HepG2 (cell line): Measurements from ENCODE around the gene TVP23C. TPM values are rescaled to one million over a fixed set of nuclear protein-coding genes. Genes with fewer than 3 reads are reported as not detected.

Experiments used
- ATAC-seq: fragments of 200-7000 bp; cut with Tn5 transposase; 3 replicates; pipeline ENCODE4 v1.9.1; 2020; ENCODE audit warnings: mild to moderate bottlenecking, moderate library complexity
- BruUV-seq: library from RNA; stranded (reverse); fragments of 400-500 nt; replicated peaks from 2 replicates; lab custom pipeline; 2021; lab: Mats Ljungman, UMichigan
- CTCF ChIA-PET: fragments of 300-600 bp; formaldehyde crosslinking; extraction: SDS; loops from one replicate; lab custom pipeline; 2021; ENCODE audit warnings: low total read pairs, inconsistent platforms, low intra/inter-chr PET ratio; lab: Yijun Ruan, JAX
- POLR2A ChIA-PET: fragments of 350-600 bp; sonication (Branson Sonifier 250); formaldehyde crosslinking; loops from one replicate; lab custom pipeline; 2020; ENCODE audit warnings: antibody characterized with exemption, inconsistent platforms; lab: Yijun Ruan, JAX
- DNase-seq: peaks from one replicate; pipeline ENCODE4 v3.0.0-alpha.2; 2015; ENCODE audit warnings: low spot score
- FAIRE-seq: peaks from 3 replicates; lab custom pipeline; 2011; peaks lifted over from hg19 to GRCh38; lab: Jason Lieb, UNC
- H2AFZ ChIP-seq: one replicate; pipeline ENCODE4 v1.6.1; 2011; ENCODE audit warnings: low read length, inconsistent platforms
- H3K27ac ChIP-seq: fragments of 300-600 bp; 3 replicates; pipeline ENCODE4 v1.8.0; 2011; ENCODE audit warnings: mixed run types, mild to moderate bottlenecking, mixed read lengths, low read length, inconsistent platforms; ENCODE audit not compliant: insufficient read depth; ENCODE audit errors: extremely low read length
- H3K27me3 ChIP-seq, 2 experiments: fragments of 200-600 bp in 1 of 2; 2 replicates in 1 of 2; 3 replicates in 1 of 2; pipeline versions ENCODE4 v1.6.0 to v1.8.0; 2011; ENCODE audit warnings: low read length in 2 of 2, mild to moderate bottlenecking in 2 of 2, moderate library complexity in 2 of 2, inconsistent platforms in 1 of 2; ENCODE audit not compliant: insufficient read depth in 2 of 2, control insufficient read depth in 1 of 2
- H3K36me3 ChIP-seq, 2 experiments: fragments of 200-600 bp in 1 of 2; replicated peaks in 1 of 2; 2 replicates in 1 of 2; 3 replicates in 1 of 2; pipeline versions ENCODE4 v1.5.1 to v1.8.0; 2011; ENCODE audit warnings: low read length in 2 of 2, inconsistent platforms in 1 of 2; ENCODE audit not compliant: insufficient read depth in 2 of 2, control insufficient read depth in 1 of 2
- H3K4me1 ChIP-seq: 2 replicates; pipeline ENCODE4 v1.5.1; 2012; ENCODE audit warnings: low read length, inconsistent platforms; ENCODE audit not compliant: insufficient read depth
- H3K4me2 ChIP-seq: 2 replicates; pipeline ENCODE4 v1.6.0; 2011; ENCODE audit warnings: low read depth, low read length, inconsistent platforms
- H3K4me3 ChIP-seq, 3 experiments: fragments of 200-600 bp in 1 of 3; sonication (generic), shearing (Covaris generic) in 1 of 3; replicated peaks in 1 of 3; 2 replicates each; pipeline ENCODE4 v1.5.1; 2011 to 2016; ENCODE audit warnings: low read length in 3 of 3, inconsistent platforms in 2 of 3, low read depth in 2 of 3, mild to moderate bottlenecking in 2 of 3, control low read depth in 1 of 3, mixed read lengths in 1 of 3; ENCODE audit not compliant: insufficient read depth in 1 of 3
- H3K79me2 ChIP-seq: one replicate; pipeline ENCODE4 v1.6.1; 2011; ENCODE audit warnings: low read length, inconsistent platforms; ENCODE audit not compliant: insufficient read depth
- H3K9ac ChIP-seq: 2 replicates; pipeline ENCODE4 v1.6.0; 2011; ENCODE audit warnings: mild to moderate bottlenecking, low read depth, low read length, inconsistent platforms; ENCODE audit not compliant: insufficient read depth
- H3K9me3 ChIP-seq: 2 replicates; pipeline ENCODE4 v1.5.1; 2012; ENCODE audit warnings: mild to moderate bottlenecking, low read length
- H4K20me1 ChIP-seq: 2 replicates; pipeline ENCODE4 v1.6.0; 2011; ENCODE audit warnings: inconsistent platforms, mild to moderate bottlenecking, low read length, moderate library complexity; ENCODE audit not compliant: insufficient read depth
- FOXM1 ChIP-seq: sonication (generic); formaldehyde crosslinking; IDR thresholded peaks from 2 replicates; pipeline ENCODE4 v1.5.0; 2020; ENCODE audit warnings: missing genetic modification reagents
- ZNF17 ChIP-seq: sonication (generic); formaldehyde crosslinking; IDR thresholded peaks from 2 replicates; pipeline ENCODE4 v1.5.0; 2020; ENCODE audit warnings: mild to moderate bottlenecking, missing genetic modification reagents
- ZNF180 ChIP-seq: sonication (generic); formaldehyde crosslinking; IDR thresholded peaks from 2 replicates; pipeline ENCODE4 v1.4.0; 2020; ENCODE audit warnings: low read depth, missing genetic modification reagents, borderline replicate concordance
- ZNF768 ChIP-seq: sonication (generic); formaldehyde crosslinking; IDR thresholded peaks from 2 replicates; pipeline ENCODE4 v1.4.0; 2020; ENCODE audit warnings: missing genetic modification reagents
- ZNF841 ChIP-seq: sonication (generic); formaldehyde crosslinking; IDR thresholded peaks from 2 replicates; pipeline ENCODE4 v1.8.1; 2023; ENCODE audit warnings: missing genetic modification reagents, borderline replicate concordance
- ZSCAN29 ChIP-seq: sonication (generic); formaldehyde crosslinking; conservative IDR thresholded peaks from 2 replicates; pipeline ENCODE4 v1.4.0; 2020; ENCODE audit warnings: mild to moderate bottlenecking, missing genetic modification reagents
- WGBS: methylation state at CpG from one replicate; pipeline ENCODE4 v1.1.6; 2017; ENCODE audit warnings: low lambda C conversion rate; 5-methylcytosine and 5-hydroxymethylcytosine counted together
- in situ Hi-C: cut with HindIII; loops from 2 replicates; pipeline ENCODE4 v1.10.0; 2017; ENCODE audit warnings: low pct_unique_long_range_greater_than_20kb; ENCODE audit not compliant: extremely low pct_ligation_motif_present
- intact Hi-C: fragments of 100-400 bp; cut with micrococcal nuclease; formaldehyde crosslinking; loops from one replicate; pipeline ENCODE4 v1.10.0; 2022; ENCODE audit not compliant: unreplicated experiment
- polyA plus RNA-seq, 8 experiments: library from polyadenylated mRNA; depleted of rRNA in 3 of 8; stranded (reverse) in 7 of 8; unstranded in 1 of 8; fragments of >200 nt; fragmentation: Illumina TruSeq in 4 of 8; extraction: Trizol in 4 of 8; gene quantifications; 2 replicates each; pipeline versions ENCODE4 v1.2.1 to v1.2.3, GENCODE V29; 2011 to 2016; ENCODE audit warnings: low read depth in 4 of 8, missing spikeins in 1 of 8, mixed read lengths in 1 of 8; ENCODE audit not compliant: insufficient read depth in 1 of 8
- small RNA-seq, 3 experiments: library from RNA; depleted of rRNA; stranded (forward); fragments of <200 nt; gene quantifications; one replicate each; pipeline ENCODE3, GENCODE V24; 2012; ENCODE audit warnings: low read depth in 2 of 3, low replicate concordance in 1 of 3; ENCODE audit not compliant: insufficient read length in 3 of 3, insufficient read depth in 2 of 3
- total RNA-seq, 5 experiments: library from RNA; depleted of rRNA; stranded (reverse); fragments of >200 nt; fragmentation: Illumina TruSeq; extraction: Trizol; gene quantifications; 2 replicates each; pipeline ENCODE4 v1.2.3, GENCODE V29; 2016; ENCODE audit warnings: low read depth in 1 of 5

The TVP23C gene
- total and polyA plus RNA-seq, 2 of the 13 experiments (the other 11 are each of a cell fraction or from before 2014, with no cell fraction given): 10.4 to 28.2 TPM

GRCh38 chr17:15452746-15453145, 110.5 kb downstream of the TVP23C start:
- Histone ChIP-seq H3K79me2 (no peaks in the 10 kb centered on the region), H3K27me3 (no peaks in the 10 kb centered on the region), H3K9me3 (no peaks in the 10 kb centered on the region), H3K4me1 (peaks cover 10% of the 10 kb centered on the region), H3K27ac (no peak overlapping the region), H2AFZ (no peak overlapping the region), H3K4me2 (no peak overlapping the region), H4K20me1 (no peaks in the 10 kb centered on the region), H3K36me3 (peaks cover 25 to 37% of the 10 kb centered on the region in 2 experiments), H3K4me3 (no peak overlapping the region), H3K9ac (no peak overlapping the region)
- no peak for ATAC-seq
- 53% methylated on average over 1 of the region's 1 CpG for WGBS
- ChIA-PET POLR2A (no interaction called here), CTCF (no interaction called here)
- TF ChIP-seq ZNF17: no peak
- TF ChIP-seq ZSCAN29 (CRISPR knock-in tag): no peak
- no peak for TF ChIP-seq FOXM1 (CRISPR knock-in tag)
- no peak for TF ChIP-seq ZNF180 (CRISPR knock-in tag)
- no peak for TF ChIP-seq ZNF841
- no peak for TF ChIP-seq ZNF768
- intact Hi-C loops (no loop called here), in situ Hi-C loops (no loop called here)
- no peak for DNase-seq
- no peak for FAIRE-seq
- BruUV-seq: no TSS peak

Small RNA genes within 50 kb of the gene (small RNA-seq; reads per million reads assigned to genes)
- gene AC005838.1 (0 reads per million in 3 experiments), gene RF00090 (0 reads per million in 3 experiments)

Other genes starting within 250 kb of the TVP23C start
- 0.58 TPM in 1 of 2 replicates, not detected in the other for gene TEKT3, start 221.9 kb downstream of the TVP23C start, total RNA-seq (2016; rRNA removed; fragmentation: Illumina TruSeq; extraction: Trizol)
- gene TEKT3, start 221.9 kb downstream of the TVP23C start, polyA plus RNA-seq (2011; rRNA removed): 0.82 and 3.4 TPM in 2 replicates
- 1.9 and 5.8 TPM in 2 replicates for gene CDRT4, start 95.9 kb downstream of the TVP23C start, total RNA-seq (2016; rRNA removed; fragmentation: Illumina TruSeq; extraction: Trizol)
- gene CDRT4, start 95.9 kb downstream of the TVP23C start, polyA plus RNA-seq (2011; rRNA removed): 12.1 and 12.8 TPM in 2 replicates
- 0.15 and 0.24 TPM in 2 replicates for gene FBXW10B, start 56.2 kb upstream of the TVP23C start, total RNA-seq (2016; rRNA removed; fragmentation: Illumina TruSeq; extraction: Trizol)
- 0.13 and 0.51 TPM in 2 replicates for gene FBXW10B, start 56.2 kb upstream of the TVP23C start, polyA plus RNA-seq (2011; rRNA removed)
- 18.3 and 23.4 TPM in 2 replicates for gene TRIM16, start 120.8 kb upstream of the TVP23C start, total RNA-seq (2016; rRNA removed; fragmentation: Illumina TruSeq; extraction: Trizol)
- gene TRIM16, start 120.8 kb upstream of the TVP23C start, polyA plus RNA-seq (2011; rRNA removed): 12.3 and 14.4 TPM in 2 replicates
- gene ZNF286A, start 136.3 kb upstream of the TVP23C start, total RNA-seq (2016; rRNA removed; fragmentation: Illumina TruSeq; extraction: Trizol): 38.8 and 47.8 TPM in 2 replicates
- 9.2 and 12.7 TPM in 2 replicates for gene ZNF286A, start 136.3 kb upstream of the TVP23C start, polyA plus RNA-seq (2011; rRNA removed)
- gene TBC1D26, start 168.8 kb upstream of the TVP23C start, total RNA-seq (2016; rRNA removed; fragmentation: Illumina TruSeq; extraction: Trizol): not detected in 2 replicates
- gene TBC1D26, start 168.8 kb upstream of the TVP23C start, polyA plus RNA-seq (2011; rRNA removed): 0.08 and 0.33 TPM in 2 replicates